ENCODE results near the gene EMC8. TPM values are rescaled to one million over a fixed set of nuclear protein-coding genes. Genes with fewer than 3 reads are reported as not detected.

EMC8 gene
- total and polyA plus RNA-seq, 2 of the 8 experiments (the other 6 are each of a cell fraction or from before 2014, with no cell fraction given), result 52.2 to 69.7 TPM

DNA sequence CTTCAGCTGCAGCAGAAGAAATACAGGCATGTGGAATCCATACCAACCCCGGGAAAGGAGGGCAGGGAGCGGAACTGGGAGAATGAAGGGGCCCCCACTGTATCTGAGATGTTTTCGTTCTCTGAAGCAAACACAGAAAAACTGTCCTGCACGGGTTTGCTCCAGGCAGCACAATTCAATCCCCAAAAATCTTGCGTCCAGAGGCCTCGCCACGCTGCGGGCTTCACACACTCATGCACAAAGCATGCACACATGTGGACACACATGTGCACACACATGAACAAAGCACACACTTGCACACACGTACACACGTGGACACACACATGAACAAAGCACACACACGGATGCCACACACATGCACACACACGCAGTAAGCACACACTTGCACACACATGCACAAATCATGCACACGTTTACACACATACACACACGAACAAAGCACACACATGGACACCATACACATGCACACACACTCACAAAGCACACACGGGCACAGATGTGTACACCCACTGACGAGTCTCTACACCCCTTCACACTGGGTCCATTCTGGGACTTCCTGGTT lies 27.4 kb upstream of the EMC8 start:
- Histone ChIP-seq H4K5ac (ENCODE audit: insufficient read length, low read depth, low read length) (no peak overlapping the region), H2BK12ac (ENCODE audit: low read depth, low read length) (0 out of 2 replicates have a peak overlapping the region, but pooled peaks have one; percentile 27), H2BK5ac (ENCODE audit: low read depth, low read length) (peak overlapping the region; percentile 66; the same call in 1 of the 2 replicates), H3K4me3 (ENCODE audit: extremely low read depth in 1 of 4, insufficient read depth in 2 of 4, low read depth in 3 of 4, low read length in 4 of 4) (no peak overlapping the region), H2BK15ac (ENCODE audit: low read length) (peak overlapping the region; percentile 75; the same call in 1 of the 2 replicates), H4K20me1 (replicated peaks in 1 of 2; ENCODE audit: control insufficient read depth in 1 of 2, insufficient read depth in 2 of 2, low read length in 2 of 2) (peaks cover 0 to 8% of the 10 kb centered on the region in 2 experiments), H2BK20ac (ENCODE audit: low read length) (0 out of 2 replicates have a peak overlapping the region, but pooled peaks have one; percentile 51), H3K27me3 (replicated peaks in 1 of 4; ENCODE audit: control insufficient read depth in 3 of 4, extremely low read depth in 1 of 4, insufficient read depth in 3 of 4, low read length in 3 of 4) (peaks cover 0 to 3% (median 0%) of the 10 kb centered on the region in 4 experiments; a peak in 1 of 7 replicates), H3K79me1 (ENCODE audit: low read depth, low read length) (no peaks in the 10 kb centered on the region), H3K27ac (ENCODE audit: low read depth, low read length) (no peak overlapping the region), H2AFZ (ENCODE audit: low read length) (no peak overlapping the region), H3K4ac (replicated peaks; ENCODE audit: insufficient read length, low read depth, low read length) (no peak overlapping the region), H3K4me1 (replicated peaks in 1 of 4; ENCODE audit: control insufficient read depth in 3 of 4, insufficient read depth in 4 of 4, low read length in 3 of 4) (no peaks in the 10 kb centered on the region; a peak in 1 of 7 replicates), H3K56ac (replicated peaks; ENCODE audit: insufficient read length, low read depth, low read length) (no peak overlapping the region), H3K4me2 (ENCODE audit: insufficient read depth in 1 of 2, low read depth in 2 of 2, low read length in 2 of 2) (no peak overlapping the region), H3K14ac (ENCODE audit: insufficient read length) (no peak overlapping the region), H3K23ac (ENCODE audit: insufficient read length) (peak overlapping the region; percentile 2), H2BK120ac (replicated peaks; ENCODE audit: low read depth, low read length) (no peak overlapping the region), H3K23me2 (ENCODE audit: low read depth, low read length) (peaks cover 10% of the 10 kb centered on the region; the same call in 1 of the 2 replicates), H3K79me2 (ENCODE audit: control insufficient read depth in 1 of 2, insufficient read depth in 2 of 2, low read length in 2 of 2) (no peaks in the 10 kb centered on the region), H3K18ac (ENCODE audit: extremely low read depth, low read length) (no peak overlapping the region; the same call in 1 of the 2 replicates), H4K8ac (ENCODE audit: extremely low read depth, insufficient read depth, low read length) (no peak overlapping the region), H2AK5ac (ENCODE audit: low read depth, low read length) (peak overlapping the region; percentile 97), H3K36me3 (ENCODE audit: control insufficient read depth in 2 of 4, insufficient read depth in 4 of 4, low read length in 3 of 4) (no peaks in the 10 kb centered on the region), H3K9ac (replicated peaks in 1 of 4; ENCODE audit: extremely low read depth in 1 of 4, low read depth in 3 of 4, low read length in 3 of 4) (peak overlapping the region in 1 of 4 experiments; percentile 28; a peak in 1 of 7 replicates), H4K91ac (replicated peaks; ENCODE audit: insufficient read length, low read length) (peak overlapping the region; percentile 61), H3K9me3 (ENCODE audit: insufficient read depth in 2 of 2, low read depth in 1 of 2, low read length in 1 of 2) (no peaks in the 10 kb centered on the region)
- FAIRE-seq (no peak), DNase-seq (ENCODE audit: low read depth in 1 of 2, low spot score in 2 of 2) (no peak)
- ChIA-PET POLR2A (ENCODE audit: partially characterized antibody) (no interaction called here), CTCF (ENCODE audit: partially characterized antibody) (interaction anchor here (3.6 kb wide), 1 partner anchor 161 kb away, joined by 26 read pairs; no protein-coding TSS in a partner anchor)
- 88% methylated on average over 16 of the region's 16 CpGs; no CpG with 5 or more reads in 1 of the 2 experiments for WGBS, 2 experiments (ENCODE audit: extremely low coverage in 1 of 2, insufficient coverage in 1 of 2, insufficient read length in 1 of 2, insufficient replicate concordance in 2 of 2, low coverage in 1 of 2, low lambda C conversion rate in 2 of 2, missing lambda C conversion rate in 1 of 2)
- TF ChIP-seq TEAD4 (IDR thresholded peaks at IDR 0.05; ENCODE audit: low read depth, low read length) (no peak), GABPA (IDR thresholded peaks at IDR 0.05; ENCODE audit: borderline replicate concordance, insufficient read depth, low read length) (no peak), BACH1 (IDR thresholded peaks at IDR 0.05; ENCODE audit: low read length) (no peak), TAF1 (IDR thresholded peaks at IDR 0.05; ENCODE audit: low read depth, low read length) (no peak), HDAC2 (IDR thresholded peaks at IDR 0.05; ENCODE audit: borderline replicate concordance in 1 of 2, low read depth in 2 of 2, low read length in 2 of 2) (no peak), MAFK (IDR thresholded peaks at IDR 0.05; ENCODE audit: low read depth, low read length) (no peak), SIX5 (IDR thresholded peaks at IDR 0.05; ENCODE audit: low read depth, low read length) (no peak), JUND (IDR thresholded peaks at IDR 0.05; ENCODE audit: low read length) (no peak), RFX5 (IDR thresholded peaks at IDR 0.05; ENCODE audit: borderline replicate concordance, low read depth, low read length) (no peak), NRF1 (IDR thresholded peaks at IDR 0.05; ENCODE audit: low read depth, low read length) (no peak)
- TF ChIP-seq, protein P1, sequence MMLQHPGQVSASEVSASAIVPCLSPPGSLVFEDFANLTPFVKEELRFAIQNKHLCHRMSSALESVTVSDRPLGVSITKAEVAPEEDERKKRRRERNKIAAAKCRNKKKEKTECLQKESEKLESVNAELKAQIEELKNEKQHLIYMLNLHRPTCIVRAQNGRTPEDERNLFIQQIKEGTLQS (IDR thresholded peaks at IDR 0.05; ENCODE audit: insufficient read depth, low read depth, low read length), result no peak
- TF ChIP-seq, protein P2, sequence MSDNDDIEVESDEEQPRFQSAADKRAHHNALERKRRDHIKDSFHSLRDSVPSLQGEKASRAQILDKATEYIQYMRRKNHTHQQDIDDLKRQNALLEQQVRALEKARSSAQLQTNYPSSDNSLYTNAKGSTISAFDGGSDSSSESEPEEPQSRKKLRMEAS (IDR thresholded peaks at IDR 0.05), result no peak

Data from H1 (cell line).